NCI-H2029 treated with DMSO at 0.1 percent for 48 hours (cell line): ENCODE measurements around the gene ZNF384.
"Not testable (repeated sequence)": the region's sequence is repeated elsewhere in the genome, so short reads cannot be mapped to it uniquely, and the experiment has no call there.

Experiments used
- DNase-seq: peaks from one replicate; lab custom pipeline; 2025; lab: John Stamatoyannopoulos, UW

The ZNF384 gene

GRCh38 chr12:6688999-6689882, at the start of gene ZNF384:
Gene ZNF384, minus strand, starts transcription at chr12:6689375. Its CDS starts 9,855 bp downstream, at chr12:6679520.
- peak; percentile 93 for DNase-seq

- DNase-seq, result no peak
Measured at GRCh38 chr12:6736754-6737153, 47.6 kb upstream of the ZNF384 start.

GRCh38 chr12:6735448-6736191, 46.4 kb upstream of the ZNF384 start:
- no peak for DNase-seq

GRCh38 chr12:6734506-6735387, 45.6 kb upstream of the ZNF384 start:
- DNase-seq, result no peak

- no peak for DNase-seq
Measured at GRCh38 chr12:6730169-6730568, 41.0 kb upstream of the ZNF384 start.

GRCh38 chr12:6729186-6729585, 40.0 kb upstream of the ZNF384 start:
- no peak for DNase-seq

- DNase-seq, result no peak
Measured at GRCh38 chr12:6725350-6725749, 36.2 kb upstream of the ZNF384 start.

- DNase-seq, result no peak
Measured at GRCh38 chr12:6724409-6724797, 35.2 kb upstream of the ZNF384 start.

- DNase-seq, result peak; percentile 95
Measured at GRCh38 chr12:6723607-6724408, 34.6 kb upstream of the ZNF384 start, which contains the start of gene COPS7A. Gene COPS7A, plus strand, starts transcription at chr12:6724046. Its CDS starts 611 bp downstream, at chr12:6724657.

- DNase-seq, result no peak
Measured at GRCh38 chr12:6722863-6723262, 33.7 kb upstream of the ZNF384 start.

- DNase-seq, result no peak
Measured at GRCh38 chr12:6716874-6717437, 27.8 kb upstream of the ZNF384 start.

GRCh38 chr12:6716031-6716873, 27.1 kb upstream of the ZNF384 start:
- DNase-seq, result not testable (repeated sequence)

- no peak for DNase-seq
Measured at GRCh38 chr12:6708960-6709394, 19.8 kb upstream of the ZNF384 start.

- DNase-seq, result not testable (repeated sequence)
Measured at GRCh38 chr12:6708351-6708750, 19.2 kb upstream of the ZNF384 start.

- no peak for DNase-seq
Measured at GRCh38 chr12:6703631-6704030, 14.5 kb upstream of the ZNF384 start.

- no peak for DNase-seq
Measured at GRCh38 chr12:6701078-6701768, 12.0 kb upstream of the ZNF384 start.

GRCh38 chr12:6700646-6701051, 11.5 kb upstream of the ZNF384 start, which contains the start of gene PIANP:
Gene PIANP, minus strand, starts transcription at chr12:6700815. Its CDS starts 2,754 bp downstream, at chr12:6698061.
- no peak for DNase-seq

- no peak for DNase-seq
Measured at GRCh38 chr12:6699989-6700645, 10.9 kb upstream of the ZNF384 start.
